ENCODE results near the gene ARL17B. TPM values are rescaled to one million over a fixed set of nuclear protein-coding genes. Genes with fewer than 3 reads are reported as not detected.
"Not testable (repeated sequence)": the region's sequence is repeated elsewhere in the genome, so short reads cannot be mapped to it uniquely, and the experiment has no call there.

ARL17B gene
- total and polyA plus RNA-seq, 2 of the 8 experiments (the other 6 are each of a cell fraction or from before 2014, with no cell fraction given): 5.4 to 21.6 TPM

DNA sequence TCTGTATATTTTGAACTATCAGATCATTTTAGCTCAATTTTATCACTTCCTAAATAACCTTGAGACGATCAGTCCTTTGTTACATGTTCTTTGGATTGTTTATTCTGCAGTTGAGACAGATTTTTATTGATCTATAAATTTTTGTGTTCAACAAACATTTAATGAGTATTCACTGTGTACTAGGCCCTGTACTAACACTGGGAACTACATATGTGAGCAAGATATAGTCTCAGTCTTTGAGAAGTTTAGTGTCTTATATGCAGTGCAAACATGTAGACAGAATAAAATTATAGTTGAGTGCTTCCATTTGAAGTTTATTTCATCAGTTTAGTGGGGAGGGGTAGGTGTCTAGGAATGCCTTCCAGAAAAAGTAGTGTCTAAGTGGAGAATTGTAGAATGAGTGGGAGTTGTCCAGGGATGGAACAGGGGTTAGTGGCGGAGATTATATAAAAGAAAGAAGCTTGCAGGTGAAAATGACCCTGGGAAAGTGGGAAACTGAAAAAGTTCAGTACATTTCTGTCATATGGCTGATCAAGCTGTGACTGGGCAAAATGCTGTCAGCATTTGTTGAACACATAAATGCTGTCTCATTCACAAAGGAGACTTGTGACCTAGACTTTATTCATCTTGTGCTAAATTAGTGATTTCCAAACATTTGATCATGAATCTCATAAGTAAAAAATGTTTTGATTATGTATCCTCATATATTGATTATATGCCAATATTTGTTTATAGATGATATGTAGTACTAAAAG, 39.6 kb upstream of the ARL17B start:
- POLR2A ChIA-PET (ENCODE audit: partially characterized antibody); H2AK5ac ChIP-seq (ENCODE audit: low read depth, low read length); H3K9ac ChIP-seq (replicated peaks in 1 of 4; ENCODE audit: extremely low read depth in 1 of 4, low read depth in 3 of 4, low read length in 3 of 4); H3K79me2 ChIP-seq (ENCODE audit: control insufficient read depth in 1 of 2, insufficient read depth in 2 of 2, low read length in 2 of 2); H3K27ac ChIP-seq (ENCODE audit: low read depth, low read length); H3K4me2 ChIP-seq (ENCODE audit: insufficient read depth in 1 of 2, low read depth in 2 of 2, low read length in 2 of 2); H3K79me1 ChIP-seq (ENCODE audit: low read depth, low read length); H2AFZ ChIP-seq (ENCODE audit: low read length); H2BK12ac ChIP-seq (ENCODE audit: low read depth, low read length); H3K9me3 ChIP-seq (ENCODE audit: insufficient read depth in 2 of 2, low read depth in 1 of 2, low read length in 1 of 2); H4K20me1 ChIP-seq (replicated peaks in 1 of 2; ENCODE audit: control insufficient read depth in 1 of 2, insufficient read depth in 2 of 2, low read length in 2 of 2); H4K5ac ChIP-seq (ENCODE audit: insufficient read length, low read depth, low read length); H2BK120ac ChIP-seq (replicated peaks; ENCODE audit: low read depth, low read length); FAIRE-seq; H4K91ac ChIP-seq (replicated peaks; ENCODE audit: insufficient read length, low read length); CTCF ChIA-PET (ENCODE audit: partially characterized antibody); DNase-seq (ENCODE audit: low read depth in 1 of 2, low spot score in 2 of 2); H3K18ac ChIP-seq (ENCODE audit: extremely low read depth, low read length); H4K8ac ChIP-seq (ENCODE audit: extremely low read depth, insufficient read depth, low read length); H3K4ac ChIP-seq (replicated peaks; ENCODE audit: insufficient read length, low read depth, low read length); H3K23me2 ChIP-seq (ENCODE audit: low read depth, low read length); H3K27me3 ChIP-seq (replicated peaks in 1 of 4; ENCODE audit: control insufficient read depth in 3 of 4, extremely low read depth in 1 of 4, insufficient read depth in 3 of 4, low read length in 3 of 4); H3K4me3 ChIP-seq (ENCODE audit: extremely low read depth in 1 of 4, insufficient read depth in 2 of 4, low read depth in 3 of 4, low read length in 4 of 4); H3K23ac ChIP-seq (ENCODE audit: insufficient read length); H3K4me1 ChIP-seq (replicated peaks in 1 of 4; ENCODE audit: control insufficient read depth in 3 of 4, insufficient read depth in 4 of 4, low read length in 3 of 4); H2BK15ac ChIP-seq (ENCODE audit: low read length); H3K56ac ChIP-seq (replicated peaks; ENCODE audit: insufficient read length, low read depth, low read length); H2BK20ac ChIP-seq (ENCODE audit: low read length); H3K36me3 ChIP-seq (ENCODE audit: control insufficient read depth in 2 of 4, insufficient read depth in 4 of 4, low read length in 3 of 4); H2BK5ac ChIP-seq (ENCODE audit: low read depth, low read length); H3K14ac ChIP-seq (ENCODE audit: insufficient read length): not testable (repeated sequence)
- WGBS, 2 experiments (ENCODE audit: extremely low coverage in 1 of 2, insufficient coverage in 1 of 2, insufficient read length in 1 of 2, insufficient replicate concordance in 2 of 2, low coverage in 1 of 2, low lambda C conversion rate in 2 of 2, missing lambda C conversion rate in 1 of 2): no CpG with 5 or more reads among the region's 2 CpGs

DNA sequence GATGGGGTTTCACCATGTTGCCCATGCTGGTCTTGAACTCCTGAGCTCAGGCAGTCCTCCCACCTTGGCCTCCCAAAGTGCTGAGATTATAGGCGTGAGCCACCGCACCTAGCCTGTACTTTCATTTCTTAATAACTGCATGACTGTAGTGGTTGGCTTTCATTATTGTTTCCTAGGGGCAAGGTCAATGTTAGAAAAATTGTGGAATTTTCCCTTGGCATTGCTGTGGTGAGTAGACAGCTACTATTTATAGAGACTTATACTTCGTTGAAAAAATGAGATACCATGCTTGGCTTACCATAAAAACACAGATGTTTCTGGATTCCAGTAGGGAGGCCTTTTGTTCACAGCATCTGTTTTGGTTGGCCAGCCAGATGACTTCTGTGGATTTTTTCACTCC, 39.0 kb upstream of the ARL17B start:
- H3K18ac ChIP-seq (ENCODE audit: extremely low read depth, low read length); H2AFZ ChIP-seq (ENCODE audit: low read length); DNase-seq (ENCODE audit: low read depth in 1 of 2, low spot score in 2 of 2); H3K56ac ChIP-seq (replicated peaks; ENCODE audit: insufficient read length, low read depth, low read length); H2BK20ac ChIP-seq (ENCODE audit: low read length); H3K36me3 ChIP-seq (ENCODE audit: control insufficient read depth in 2 of 4, insufficient read depth in 4 of 4, low read length in 3 of 4); H3K4me1 ChIP-seq (replicated peaks in 1 of 4; ENCODE audit: control insufficient read depth in 3 of 4, insufficient read depth in 4 of 4, low read length in 3 of 4); H3K79me1 ChIP-seq (ENCODE audit: low read depth, low read length); H3K27me3 ChIP-seq (replicated peaks in 1 of 4; ENCODE audit: control insufficient read depth in 3 of 4, extremely low read depth in 1 of 4, insufficient read depth in 3 of 4, low read length in 3 of 4); H2AK5ac ChIP-seq (ENCODE audit: low read depth, low read length); H3K14ac ChIP-seq (ENCODE audit: insufficient read length); H3K9me3 ChIP-seq (ENCODE audit: insufficient read depth in 2 of 2, low read depth in 1 of 2, low read length in 1 of 2); FAIRE-seq; H3K79me2 ChIP-seq (ENCODE audit: control insufficient read depth in 1 of 2, insufficient read depth in 2 of 2, low read length in 2 of 2); H3K23me2 ChIP-seq (ENCODE audit: low read depth, low read length); H4K5ac ChIP-seq (ENCODE audit: insufficient read length, low read depth, low read length); H3K9ac ChIP-seq (replicated peaks in 1 of 4; ENCODE audit: extremely low read depth in 1 of 4, low read depth in 3 of 4, low read length in 3 of 4); POLR2A ChIA-PET (ENCODE audit: partially characterized antibody); H4K91ac ChIP-seq (replicated peaks; ENCODE audit: insufficient read length, low read length); H4K8ac ChIP-seq (ENCODE audit: extremely low read depth, insufficient read depth, low read length); H3K4ac ChIP-seq (replicated peaks; ENCODE audit: insufficient read length, low read depth, low read length); H3K23ac ChIP-seq (ENCODE audit: insufficient read length); H3K27ac ChIP-seq (ENCODE audit: low read depth, low read length); H3K4me2 ChIP-seq (ENCODE audit: insufficient read depth in 1 of 2, low read depth in 2 of 2, low read length in 2 of 2); CTCF ChIA-PET (ENCODE audit: partially characterized antibody); H2BK15ac ChIP-seq (ENCODE audit: low read length); H4K20me1 ChIP-seq (replicated peaks in 1 of 2; ENCODE audit: control insufficient read depth in 1 of 2, insufficient read depth in 2 of 2, low read length in 2 of 2); H2BK120ac ChIP-seq (replicated peaks; ENCODE audit: low read depth, low read length); H2BK5ac ChIP-seq (ENCODE audit: low read depth, low read length); H2BK12ac ChIP-seq (ENCODE audit: low read depth, low read length); H3K4me3 ChIP-seq (ENCODE audit: extremely low read depth in 1 of 4, insufficient read depth in 2 of 4, low read depth in 3 of 4, low read length in 4 of 4): not testable (repeated sequence)
- WGBS, 2 experiments (ENCODE audit: extremely low coverage in 1 of 2, insufficient coverage in 1 of 2, insufficient read length in 1 of 2, insufficient replicate concordance in 2 of 2, low coverage in 1 of 2, low lambda C conversion rate in 2 of 2, missing lambda C conversion rate in 1 of 2): 82% methylated on average over 1 of the region's 3 CpGs; no CpG with 5 or more reads in 1 of the 2 experiments
